HG02973 (cell line): ENCODE measurements around the gene HELB.

Experiments used
- ATAC-seq: cut with Tn5 transposase; IDR thresholded peaks from one replicate; pipeline ENCODE4 v1.9.1; 2021; ENCODE audit warnings: moderate library complexity; ENCODE audit not compliant: unreplicated experiment

HELB gene

DNA sequence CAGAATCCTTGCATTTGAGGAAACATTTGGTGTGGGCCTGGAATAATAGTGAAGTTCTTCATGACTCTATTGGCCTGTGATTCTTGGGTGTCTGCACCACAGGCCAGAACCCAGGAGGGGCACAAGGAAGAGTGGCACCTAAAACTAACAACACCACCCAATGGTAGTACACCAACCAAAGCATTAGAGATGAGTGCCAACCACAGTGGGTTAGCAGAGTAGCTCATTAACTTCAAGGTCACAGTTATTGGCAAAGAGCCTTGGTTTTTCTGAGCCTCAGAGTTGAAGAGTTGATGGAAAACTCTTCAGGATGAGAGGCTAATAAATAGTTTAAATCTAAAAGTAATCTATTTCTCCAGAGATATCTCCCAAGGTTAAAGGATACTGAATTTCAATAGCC, 57.0 kb downstream of the HELB start:
- no peak for ATAC-seq

DNA sequence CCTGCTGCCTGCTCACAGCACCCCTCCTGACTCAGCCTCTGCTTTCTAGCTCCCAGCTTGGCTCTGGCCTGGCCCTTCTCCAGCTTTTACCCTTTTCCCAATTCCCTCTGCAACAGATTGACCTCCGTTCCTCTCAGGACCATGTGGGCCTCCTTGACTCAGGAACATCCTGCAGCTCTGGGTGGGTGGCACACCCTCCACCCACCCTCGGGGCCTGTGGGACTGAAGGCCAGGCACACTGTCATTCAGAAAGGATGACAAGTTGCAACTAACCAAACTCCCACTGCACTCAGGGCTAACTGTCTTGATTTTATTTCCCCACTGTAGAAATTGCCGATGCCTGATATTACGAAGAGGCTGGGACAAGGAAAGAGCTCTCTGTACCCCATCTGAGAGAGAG, 59.4 kb downstream of the HELB start:
- ATAC-seq, result no peak

DNA sequence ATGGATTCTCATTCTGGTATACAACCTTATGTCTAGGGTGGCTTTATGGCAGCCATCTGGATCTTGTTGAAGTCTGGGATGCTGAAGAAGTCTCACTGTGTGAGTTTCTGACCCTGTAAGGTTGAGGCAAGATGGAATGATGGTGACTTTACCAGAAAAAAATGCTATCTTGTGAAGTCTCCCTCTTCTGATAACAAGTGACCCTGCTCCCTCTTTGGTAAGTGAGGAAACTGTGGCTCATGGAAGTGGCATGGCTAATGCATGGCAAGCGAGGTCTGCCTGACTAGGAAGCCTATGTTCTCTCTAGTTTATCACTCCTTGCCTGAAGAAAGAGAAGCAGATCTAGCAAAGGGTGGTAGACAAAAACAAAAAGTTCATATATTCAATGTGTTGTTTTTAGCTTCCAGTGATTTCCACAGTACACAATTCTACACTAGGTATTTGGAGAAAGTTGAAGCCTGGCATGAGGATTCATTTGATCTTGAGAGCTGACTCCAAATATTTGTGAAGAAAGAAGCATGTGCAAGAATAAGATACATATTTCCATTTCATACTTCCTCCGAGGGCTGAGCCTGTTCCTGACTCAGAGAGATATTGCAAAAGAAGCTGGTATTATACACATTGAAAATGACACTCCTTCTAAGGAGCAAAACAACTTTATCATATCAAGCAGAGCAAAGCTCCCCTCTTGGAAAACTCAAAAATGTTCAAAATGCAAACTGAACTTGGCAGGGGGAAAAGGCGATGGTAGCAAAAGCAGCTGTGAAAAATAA, 63.6 kb downstream of the HELB start:
- no peak for ATAC-seq

DNA sequence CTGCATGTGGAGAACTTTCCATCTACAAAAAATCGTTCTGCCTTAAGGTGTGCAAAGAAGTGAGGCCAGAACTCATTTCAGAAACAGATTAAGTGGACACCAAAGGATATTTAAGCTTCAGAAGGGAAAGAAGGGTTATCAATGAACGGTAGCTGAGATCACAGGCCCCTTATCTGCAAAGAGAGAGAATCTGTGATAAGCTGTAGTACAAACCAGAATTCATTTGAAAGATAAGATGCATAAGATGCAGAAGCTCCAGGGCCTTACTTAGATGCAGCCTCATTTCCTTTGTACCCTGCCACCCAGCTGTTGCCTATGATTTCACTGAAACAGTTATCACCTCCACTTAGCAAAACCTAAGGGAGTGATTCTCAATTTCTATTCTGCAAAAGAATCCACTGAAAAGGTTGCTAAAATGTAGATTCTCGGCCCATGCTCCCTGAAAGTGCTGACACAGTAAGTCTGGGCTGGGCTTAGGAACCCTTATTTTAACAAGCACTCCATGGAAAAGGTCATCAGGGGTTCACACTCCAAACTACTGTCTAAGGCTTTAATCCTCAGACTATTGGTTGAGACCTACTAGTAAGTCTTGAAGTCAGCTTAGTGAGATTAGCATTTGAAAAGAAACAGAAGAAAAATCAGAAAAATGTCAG, 64.8 kb downstream of the HELB start:
- ATAC-seq, result no peak

DNA sequence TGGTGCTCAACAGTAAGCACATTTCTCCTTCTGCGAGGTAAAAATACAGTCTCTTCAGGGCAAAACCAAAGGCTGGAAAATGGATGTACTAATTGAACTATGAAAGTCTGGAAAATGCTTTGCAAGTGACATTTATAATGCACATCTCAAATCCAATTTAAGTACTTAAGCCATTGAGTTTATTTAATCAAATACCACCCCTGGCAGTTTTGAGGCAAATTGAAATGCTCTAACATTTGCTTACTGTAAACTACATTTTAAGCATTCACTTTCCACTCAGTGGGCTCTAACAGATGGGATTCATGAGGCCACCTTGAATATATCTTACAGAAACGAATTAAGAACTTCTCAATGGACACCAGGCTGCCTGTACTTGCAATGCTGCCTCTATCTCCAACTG, 69.7 kb downstream of the HELB start:
- no peak for ATAC-seq

DNA sequence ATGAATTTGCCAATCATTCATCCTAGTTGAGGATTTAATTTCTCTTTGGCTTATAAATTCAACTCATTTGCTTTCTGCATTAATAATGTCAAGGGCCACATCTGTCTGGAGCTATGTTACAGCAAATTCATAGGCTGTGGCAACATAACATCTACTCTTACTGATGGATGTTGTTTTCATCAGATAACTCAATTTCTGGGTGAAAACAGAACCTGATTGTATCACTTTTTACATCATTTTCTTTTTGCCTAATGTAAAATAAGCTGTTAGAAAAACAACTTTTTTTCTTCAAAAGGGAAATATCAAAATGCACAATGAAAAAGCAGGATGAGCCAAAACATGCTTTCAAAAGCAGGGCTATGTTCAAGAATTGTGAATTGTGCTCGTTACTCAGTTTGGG, 73.3 kb downstream of the HELB start:
- no peak for ATAC-seq

DNA sequence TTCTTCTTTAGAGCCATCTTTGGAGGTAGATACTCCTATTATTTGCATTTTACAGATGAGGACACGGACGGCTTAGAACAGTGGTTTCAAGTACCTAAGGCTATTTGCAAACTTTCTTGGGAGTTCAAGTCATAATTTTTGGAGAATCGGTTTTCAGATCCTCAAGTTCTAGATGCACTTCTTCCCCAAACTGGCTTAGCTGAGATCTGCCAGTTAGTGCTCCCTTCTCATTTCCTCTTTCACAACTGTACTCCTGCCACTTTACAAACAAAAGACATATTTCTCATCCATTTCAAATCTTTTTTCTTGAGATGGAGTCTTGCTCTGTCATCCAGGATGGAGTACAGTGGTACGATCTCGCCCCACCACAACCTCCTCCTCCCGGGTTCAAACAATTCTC, 77.3 kb downstream of the HELB start:
- no peak for ATAC-seq

DNA sequence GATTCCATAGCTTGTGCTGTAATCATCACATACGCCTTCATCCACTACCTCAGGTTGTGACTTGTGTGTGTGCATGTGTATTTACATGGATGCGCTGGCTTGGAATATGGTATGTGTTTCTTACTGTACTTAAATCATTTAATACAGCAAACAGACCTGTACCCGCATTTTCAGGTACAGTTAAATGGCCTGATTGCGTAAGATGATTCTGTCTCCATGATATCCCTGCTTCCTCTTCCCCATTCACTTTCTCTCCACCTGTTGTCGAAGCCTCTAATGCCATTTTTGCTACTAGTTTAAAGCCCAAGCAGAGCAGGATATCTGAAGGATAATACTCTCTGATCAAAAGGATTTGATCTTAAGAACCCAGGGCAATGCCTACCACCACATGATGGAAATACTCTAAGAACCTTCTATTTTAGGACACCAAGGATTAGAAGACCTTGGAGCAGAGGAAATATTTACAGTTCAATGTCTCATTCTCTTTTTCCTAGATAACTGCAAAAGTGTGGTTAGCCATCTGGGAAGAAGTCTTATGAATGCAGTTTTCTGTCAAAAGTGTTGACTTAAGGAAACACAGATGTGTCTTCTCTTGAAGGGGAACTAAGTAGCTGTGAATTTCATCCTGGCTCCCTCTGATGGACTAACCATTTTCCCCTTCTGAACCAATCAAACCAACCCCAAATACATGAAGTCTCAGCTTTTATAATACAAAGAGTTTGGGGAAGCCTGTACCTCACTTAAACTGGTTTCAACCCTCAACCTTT, 78.7 kb downstream of the HELB start:
- ATAC-seq, result no peak

DNA sequence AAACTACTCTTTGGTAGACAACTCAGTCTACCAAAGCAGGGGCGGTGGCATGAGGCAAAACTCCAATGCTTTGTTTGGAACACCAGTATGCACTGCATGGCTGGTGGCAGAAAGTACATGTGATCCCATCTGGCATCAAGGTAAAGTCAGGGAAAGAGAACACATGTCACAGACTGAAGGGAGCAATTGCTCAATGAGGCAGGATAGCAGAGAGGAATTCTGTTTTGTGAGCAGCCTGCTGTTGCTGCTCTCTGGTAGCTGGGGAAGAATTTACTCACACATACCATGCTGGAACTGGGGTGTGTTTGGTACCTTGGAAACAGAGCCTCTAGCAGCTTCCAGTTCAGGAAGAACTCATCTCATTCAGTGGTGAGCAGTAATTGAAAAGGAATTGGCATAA, 84.8 kb downstream of the HELB start:
- no peak for ATAC-seq
